B cell (primary cell): ENCODE measurements around the gene ZNF438. TPM values are rescaled to one million over a fixed set of nuclear protein-coding genes. Genes with fewer than 3 reads are reported as not detected.

Experiments used
- ATAC-seq: fragments of 200-7000 bp; cut with Tn5 transposase; one replicate; pipeline ENCODE4 v1.10.0; 2021; ENCODE audit warnings: low read depth, mild to moderate bottlenecking, moderate number of reproducible peaks, moderate library complexity
- CTCF ChIA-PET: fragments of 350-600 bp; sonication (Branson Sonifier 250); formaldehyde crosslinking; loops from one replicate; lab custom pipeline; 2021; ENCODE audit warnings: antibody characterized with exemption, inconsistent platforms; lab: Charles Lee
- POLR2A ChIA-PET: fragments of 350-600 bp; sonication (Branson Sonifier 250); formaldehyde crosslinking; loops from one replicate; lab custom pipeline; 2021; ENCODE audit warnings: antibody characterized with exemption; lab: Charles Lee
- DNase-seq: peaks from one replicate; pipeline ENCODE4 v3.0.0; 2013
- H2AFZ ChIP-seq: 2 replicates; pipeline ENCODE4 v1.6.1; 2012; ENCODE audit warnings: mild to moderate bottlenecking, low read depth, low read length; ENCODE audit not compliant: insufficient read depth, poor library complexity, severe bottlenecking
- H3K27ac ChIP-seq, 2 donors: 1 replicate in 1 of 2; 2 replicates in 1 of 2; pipeline ENCODE4 v1.5.1; 2012 to 2013; ENCODE audit warnings: low read length in 2 of 2, mild to moderate bottlenecking in 2 of 2, moderate library complexity in 1 of 2
- H3K27me3 ChIP-seq, 4 experiments: fragments of 200-600 bp in 1 of 4; sonication (generic) in 1 of 4; replicated peaks in 1 of 4; 1 replicate in 2 of 4; 2 replicates in 2 of 4; pipeline versions ENCODE4 v1.6.1 to v1.7.0; 2013 to 2016; ENCODE audit warnings: low read length in 3 of 4, mild to moderate bottlenecking in 2 of 4, mixed read lengths in 1 of 4, moderate library complexity in 1 of 4; ENCODE audit not compliant: insufficient read depth in 4 of 4, control insufficient read depth in 3 of 4; ENCODE audit errors: control extremely low read depth in 1 of 4
- H3K36me3 ChIP-seq, 2 experiments: replicated peaks in 1 of 2; 1 replicate in 1 of 2; 2 replicates in 1 of 2; pipeline versions ENCODE4 v1.6.1 to v1.7.1; 2013; ENCODE audit warnings: low read length in 1 of 2; ENCODE audit not compliant: insufficient read depth in 2 of 2, control insufficient read depth in 1 of 2; ENCODE audit errors: control extremely low read depth in 1 of 2, extremely low read depth in 1 of 2
- H3K4me1 ChIP-seq, 2 donors: fragments of 200-600 bp in 1 of 2; sonication (generic) in 1 of 2; 1 replicate in 1 of 2; 2 replicates in 1 of 2; pipeline versions ENCODE4 v1.5.1 to v1.6.1; 2013 to 2017; ENCODE audit warnings: low read length in 2 of 2; ENCODE audit not compliant: control insufficient read depth in 2 of 2, insufficient read depth in 2 of 2
- H3K4me2 ChIP-seq: replicated peaks from 2 replicates; pipeline ENCODE3; 2012; ENCODE audit warnings: mild to moderate bottlenecking, low read depth, low read length; ENCODE audit not compliant: poor library complexity, severe bottlenecking
- H3K4me3 ChIP-seq, 5 experiments: fragments of 200-600 bp in 1 of 5; sonication (generic) in 1 of 5; 1 replicate in 3 of 5; 2 replicates in 2 of 5; pipeline versions ENCODE4 v1.5.1 to v1.7.0; 2011 to 2016; ENCODE audit warnings: low read length in 4 of 5, mild to moderate bottlenecking in 4 of 5, low read depth in 2 of 5, control low read depth in 1 of 5, moderate library complexity in 1 of 5; ENCODE audit not compliant: insufficient read depth in 1 of 5; ENCODE audit errors: control extremely low read depth in 1 of 5, extremely low read depth in 1 of 5
- H3K79me2 ChIP-seq: fragments of 200-600 bp; sonication (generic); one replicate; pipeline ENCODE4 v1.6.0; 2016; ENCODE audit warnings: low read length; ENCODE audit not compliant: control insufficient read depth, insufficient read depth
- H3K9ac ChIP-seq: fragments of 200-600 bp; sonication (generic); 2 replicates; pipeline ENCODE4 v1.6.1; 2017; ENCODE audit warnings: mild to moderate bottlenecking, low read length, moderate library complexity
- H3K9me3 ChIP-seq, 3 donors: one replicate each; pipeline versions ENCODE4 v1.6.1 to v1.7.1; 2013; ENCODE audit warnings: low read length in 2 of 3; ENCODE audit not compliant: control insufficient read depth in 2 of 3, insufficient read depth in 1 of 3; ENCODE audit errors: control extremely low read depth in 1 of 3
- H4K20me1 ChIP-seq: 2 replicates; pipeline ENCODE4 v1.6.0; 2012; ENCODE audit warnings: mild to moderate bottlenecking, low read length; ENCODE audit not compliant: insufficient read depth, control insufficient read depth, poor library complexity, severe bottlenecking
- H3K27ac Mint-ChIP-seq: one replicate; pipeline ENCODE4 v1.8.0; 2021; ENCODE audit warnings: mixed read lengths
- H3K27me3 Mint-ChIP-seq: one replicate; pipeline ENCODE4 v1.8.0; 2021; ENCODE audit warnings: mixed read lengths
- H3K4me1 Mint-ChIP-seq: one replicate; pipeline ENCODE4 v1.8.0; 2021; ENCODE audit warnings: mixed read lengths
- H3K4me3 Mint-ChIP-seq: one replicate; pipeline ENCODE4 v1.8.0; 2021; ENCODE audit warnings: mixed read lengths
- H3K9me3 Mint-ChIP-seq: one replicate; pipeline ENCODE4 v1.8.0; 2022; ENCODE audit warnings: mixed read lengths; ENCODE audit not compliant: insufficient read depth
- CTCF ChIP-seq: fragments of 200-600 bp; IDR thresholded peaks from one replicate; pipeline ENCODE4 v1.8.0; 2022; ENCODE audit warnings: antibody characterized with exemption, mild to moderate bottlenecking
- EZH2 ChIP-seq: IDR thresholded peaks from 2 replicates; pipeline ENCODE4 v1.6.1; 2012; ENCODE audit warnings: borderline replicate concordance, low read depth, mild to moderate bottlenecking, moderate library complexity, low read length; ENCODE audit not compliant: insufficient read depth, poor library complexity, severe bottlenecking
- WGBS: methylation state at CpG from one replicate; pipeline ENCODE4 v1.1.5; 2013; ENCODE audit warnings: missing lambda C conversion rate; ENCODE audit not compliant: insufficient coverage; 5-methylcytosine and 5-hydroxymethylcytosine counted together
- intact Hi-C: fragments of 100-400 bp; cut with micrococcal nuclease; formaldehyde crosslinking; loops from one replicate; pipeline ENCODE4 v1.10.0; 2022
- polyA plus RNA-seq: library from polyadenylated mRNA; depleted of rRNA; stranded (reverse); fragments of >200 nt; gene quantifications from 2 replicates; pipeline ENCODE4 v1.2.3, GENCODE V29; 2012
- total RNA-seq, 2 donors: library from RNA; stranded (reverse); fragments of 120-200 nt in 1 of 2; gene quantifications; 1 replicate in 1 of 2; 2 replicates in 1 of 2; pipeline versions ENCODE4 v1.2.3 to v1.2.4, GENCODE V29; 2013 to 2022

ZNF438 gene
- total and polyA plus RNA-seq, 2 donors (not counting 1 experiment from before 2014, with no cell fraction given), result 2.0 to 3.7 TPM

GRCh38 chr10:30928742-30929141, 102.9 kb downstream of the ZNF438 start:
- H3K4me3 ChIP-seq, result no peak overlapping the region
- no peak overlapping the region for H3K9ac ChIP-seq
- no peak overlapping the region for H3K4me2 ChIP-seq
- no peak for DNase-seq
- peaks cover 7 to 11% (median 10%) of the 10 kb centered on the region in 3 donors for H3K9me3 ChIP-seq
- ATAC-seq, result no peak
- H3K27me3 ChIP-seq, result no peaks in the 10 kb centered on the region
- H2AFZ ChIP-seq, result no peak overlapping the region
- no peaks in the 10 kb centered on the region for H3K79me2 ChIP-seq
- H3K36me3 ChIP-seq, result no peaks in the 10 kb centered on the region
- Mint-ChIP-seq H3K4me1 (peaks cover 6% of the 10 kb centered on the region), H3K27me3 (no peaks in the 10 kb centered on the region), H3K27ac (no peak overlapping the region), H3K4me3 (no peak overlapping the region), H3K9me3 (peaks cover 9% of the 10 kb centered on the region)
- intact Hi-C loops, result no loop called here
- WGBS, result 40% methylated on average over 1 of the region's 2 CpGs
- POLR2A ChIA-PET, result no interaction called here
- no peaks in the 10 kb centered on the region for H3K4me1 ChIP-seq
- H4K20me1 ChIP-seq, result no peaks in the 10 kb centered on the region
- CTCF ChIA-PET, result no interaction called here
- TF ChIP-seq CTCF (no peak), EZH2 (no peak)
- H3K27ac ChIP-seq, result no peak overlapping the region

DNA sequence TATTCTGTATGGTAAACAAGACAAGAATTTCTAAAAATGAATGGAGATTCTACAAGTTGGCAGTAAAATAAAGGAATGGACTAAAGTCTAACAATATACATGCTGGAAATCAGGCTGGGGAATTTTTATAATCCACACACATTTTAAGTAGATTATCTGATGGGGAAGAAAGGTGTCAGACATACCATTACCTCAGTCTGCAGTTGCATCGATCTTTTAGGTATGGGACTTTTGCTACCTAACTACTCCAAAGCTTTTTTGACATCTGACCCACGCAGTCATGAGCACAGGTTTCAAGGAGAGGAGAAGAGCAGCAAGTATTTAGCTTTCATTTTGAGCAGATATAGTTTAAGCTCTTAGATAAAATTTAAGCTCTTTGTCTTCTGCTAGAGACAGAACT, 113.0 kb downstream of the ZNF438 start:
- H3K4me3 Mint-ChIP-seq, result no peak overlapping the region
- H3K9me3 Mint-ChIP-seq, result peaks cover 4% of the 10 kb centered on the region
- ATAC-seq (no peak), DNase-seq (no peak)
- CTCF ChIA-PET, result no interaction called here
- no CpG with 5 or more reads among the region's 2 CpGs for WGBS
- peaks cover 0 to 4% (median 0%) of the 10 kb centered on the region in 3 donors for H3K9me3 ChIP-seq
- H4K20me1 ChIP-seq, result no peaks in the 10 kb centered on the region
- no peak overlapping the region for H3K4me3 ChIP-seq
- no peak overlapping the region for H3K4me2 ChIP-seq
- H3K27me3 Mint-ChIP-seq, result no peaks in the 10 kb centered on the region
- H3K4me1 ChIP-seq, result no peaks in the 10 kb centered on the region
- H3K27me3 ChIP-seq, result no peaks in the 10 kb centered on the region
- no peaks in the 10 kb centered on the region for H3K4me1 Mint-ChIP-seq
- H3K9ac ChIP-seq, result no peak overlapping the region
- no peak overlapping the region for H3K27ac Mint-ChIP-seq
- H3K27ac ChIP-seq, result no peak overlapping the region
- H2AFZ ChIP-seq, result no peak overlapping the region
- intact Hi-C loops, result no loop called here
- POLR2A ChIA-PET, result no interaction called here
- no peaks in the 10 kb centered on the region for H3K79me2 ChIP-seq
- H3K36me3 ChIP-seq, result no peaks in the 10 kb centered on the region
- no peak for TF ChIP-seq EZH2
- no peak for TF ChIP-seq CTCF
